ENCODE results near the gene TMEM91.
"Not testable (repeated sequence)": the region's sequence is repeated elsewhere in the genome, so short reads cannot be mapped to it uniquely, and the experiment has no call there.

TMEM91 gene

DNA sequence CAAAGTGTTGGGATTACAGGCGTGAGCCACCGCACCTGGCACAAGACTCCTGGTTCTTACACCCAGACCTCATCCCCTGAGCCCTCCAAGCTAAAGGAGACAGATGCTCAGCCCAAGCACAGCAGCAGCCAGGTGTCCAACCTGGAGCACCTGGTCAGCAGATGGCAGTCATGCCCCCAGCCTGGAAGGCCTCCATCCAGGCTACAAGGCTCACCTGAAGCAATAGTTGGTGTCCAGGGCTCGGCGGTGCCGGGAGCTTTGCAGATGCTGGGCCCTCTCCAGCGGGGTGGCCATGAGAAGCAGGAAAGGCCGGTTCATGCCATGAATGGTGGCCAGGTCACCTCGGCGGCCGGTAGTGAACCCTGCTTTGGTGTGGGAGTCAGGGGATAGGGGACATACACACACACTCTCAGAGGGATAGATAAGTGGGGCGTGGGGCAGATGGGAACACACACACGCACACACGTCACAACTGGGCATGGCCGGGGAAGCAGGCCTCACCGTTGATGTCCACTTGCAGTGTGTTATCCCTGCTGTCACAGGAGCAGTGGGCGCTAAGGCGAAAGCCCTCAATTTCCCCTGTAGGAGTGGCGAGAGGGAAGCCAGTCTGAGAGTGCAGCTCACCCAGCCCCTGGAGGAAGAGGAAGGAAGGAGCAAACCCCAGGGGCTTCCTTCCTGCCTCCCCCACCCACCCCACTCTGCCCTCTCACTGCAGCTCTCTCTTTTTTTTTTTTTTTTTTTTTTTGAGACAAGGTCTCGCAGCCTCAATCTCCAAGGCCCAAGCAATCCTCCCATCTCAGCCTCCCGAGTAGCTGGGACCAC lies 34.5 kb upstream of the TMEM91 start:
- H3K4me3 ChIP-seq (ENCODE audit: low read length): no peak overlapping the region
- H3K4me2 ChIP-seq (ENCODE audit: low read depth, low read length): no peak overlapping the region
- H2AFZ ChIP-seq (ENCODE audit: low read length): no peak overlapping the region
- no peaks in the 10 kb centered on the region for H3K36me3 ChIP-seq (replicated peaks; ENCODE audit: insufficient read depth, low read length)
- H3K27ac ChIP-seq (ENCODE audit: low read length): no peak overlapping the region
- no peaks in the 10 kb centered on the region for H3K9me2 ChIP-seq (replicated peaks; ENCODE audit: insufficient read depth, low read length)
- no peak overlapping the region for H3K9ac ChIP-seq (ENCODE audit: low read length)
- H3K27me3 ChIP-seq (replicated peaks; ENCODE audit: insufficient read depth, low read length): no peaks in the 10 kb centered on the region
- H3K9me3 ChIP-seq (replicated peaks; ENCODE audit: insufficient read depth, low read length): no peaks in the 10 kb centered on the region
- H4K20me1 ChIP-seq (ENCODE audit: insufficient read depth, low read length): no peaks in the 10 kb centered on the region
- TF ChIP-seq EZH2 (optimal IDR thresholded peaks at IDR 0.05; ENCODE audit: low read depth, low read length) (no peak), EZH2phosphoT487 (IDR thresholded peaks at IDR 0.05; ENCODE audit: low read length) (no peak)
- TF ChIP-seq, protein P1, sequence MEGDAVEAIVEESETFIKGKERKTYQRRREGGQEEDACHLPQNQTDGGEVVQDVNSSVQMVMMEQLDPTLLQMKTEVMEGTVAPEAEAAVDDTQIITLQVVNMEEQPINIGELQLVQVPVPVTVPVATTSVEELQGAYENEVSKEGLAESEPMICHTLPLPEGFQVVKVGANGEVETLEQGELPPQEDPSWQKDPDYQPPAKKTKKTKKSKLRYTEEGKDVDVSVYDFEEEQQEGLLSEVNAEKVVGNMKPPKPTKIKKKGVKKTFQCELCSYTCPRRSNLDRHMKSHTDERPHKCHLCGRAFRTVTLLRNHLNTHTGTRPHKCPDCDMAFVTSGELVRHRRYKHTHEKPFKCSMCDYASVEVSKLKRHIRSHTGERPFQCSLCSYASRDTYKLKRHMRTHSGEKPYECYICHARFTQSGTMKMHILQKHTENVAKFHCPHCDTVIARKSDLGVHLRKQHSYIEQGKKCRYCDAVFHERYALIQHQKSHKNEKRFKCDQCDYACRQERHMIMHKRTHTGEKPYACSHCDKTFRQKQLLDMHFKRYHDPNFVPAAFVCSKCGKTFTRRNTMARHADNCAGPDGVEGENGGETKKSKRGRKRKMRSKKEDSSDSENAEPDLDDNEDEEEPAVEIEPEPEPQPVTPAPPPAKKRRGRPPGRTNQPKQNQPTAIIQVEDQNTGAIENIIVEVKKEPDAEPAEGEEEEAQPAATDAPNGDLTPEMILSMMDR (IDR thresholded peaks at IDR 0.05; ENCODE audit: low read length): no peak
- no peak for DNase-seq
- H3K4me1 ChIP-seq (ENCODE audit: low read length): no peaks in the 10 kb centered on the region
- no peaks in the 10 kb centered on the region for H3F3A ChIP-seq (ENCODE audit: insufficient read depth, low read length)
- H3K79me2 ChIP-seq (ENCODE audit: low read length): no peaks in the 10 kb centered on the region

DNA sequence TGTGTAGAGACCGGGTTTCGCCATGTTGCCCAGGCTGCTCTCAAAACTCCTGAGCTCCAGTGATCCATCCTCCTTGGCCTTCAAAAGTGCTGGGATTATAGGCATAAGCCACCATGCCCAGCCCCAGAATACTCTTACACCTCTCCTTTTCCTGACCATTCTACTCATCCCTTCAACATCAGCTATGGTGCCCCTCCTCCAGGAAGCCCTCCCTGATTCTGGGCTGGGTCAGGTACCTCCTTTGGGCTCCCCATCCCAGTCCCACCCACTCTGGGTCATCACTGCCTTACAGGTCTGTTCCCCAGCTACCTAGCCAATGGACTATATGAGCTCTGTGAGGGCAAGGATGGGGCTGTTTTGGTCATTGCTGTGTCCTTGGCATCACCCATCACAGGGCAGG lies 32.2 kb upstream of the TMEM91 start:
- no peak overlapping the region for H2AFZ ChIP-seq (ENCODE audit: low read length)
- H3K4me3 ChIP-seq (ENCODE audit: low read length): no peak overlapping the region
- H3K4me1 ChIP-seq (ENCODE audit: low read length): peaks cover 3% of the 10 kb centered on the region; the same call in 1 of the 2 replicates
- H3K9ac ChIP-seq (ENCODE audit: low read length): no peak overlapping the region
- TF ChIP-seq, protein P1 (IDR thresholded peaks at IDR 0.05; ENCODE audit: low read length): no peak
- TF ChIP-seq EZH2phosphoT487 (IDR thresholded peaks at IDR 0.05; ENCODE audit: low read length) (no peak), EZH2 (optimal IDR thresholded peaks at IDR 0.05; ENCODE audit: low read depth, low read length) (no peak)
- H4K20me1 ChIP-seq (ENCODE audit: insufficient read depth, low read length): no peaks in the 10 kb centered on the region
- no peaks in the 10 kb centered on the region for H3K79me2 ChIP-seq (ENCODE audit: low read length)
- H3K9me3 ChIP-seq (replicated peaks; ENCODE audit: insufficient read depth, low read length): no peaks in the 10 kb centered on the region
- H3F3A ChIP-seq (ENCODE audit: insufficient read depth, low read length): peaks cover 4% of the 10 kb centered on the region; the same call in 1 of the 2 replicates
- DNase-seq: no peak
- H3K27ac ChIP-seq (ENCODE audit: low read length): no peak overlapping the region
- H3K27me3 ChIP-seq (replicated peaks; ENCODE audit: insufficient read depth, low read length): no peaks in the 10 kb centered on the region
- no peaks in the 10 kb centered on the region for H3K9me2 ChIP-seq (replicated peaks; ENCODE audit: insufficient read depth, low read length)
- H3K4me2 ChIP-seq (ENCODE audit: low read depth, low read length): no peak overlapping the region
- H3K36me3 ChIP-seq (replicated peaks; ENCODE audit: insufficient read depth, low read length): no peaks in the 10 kb centered on the region

DNA sequence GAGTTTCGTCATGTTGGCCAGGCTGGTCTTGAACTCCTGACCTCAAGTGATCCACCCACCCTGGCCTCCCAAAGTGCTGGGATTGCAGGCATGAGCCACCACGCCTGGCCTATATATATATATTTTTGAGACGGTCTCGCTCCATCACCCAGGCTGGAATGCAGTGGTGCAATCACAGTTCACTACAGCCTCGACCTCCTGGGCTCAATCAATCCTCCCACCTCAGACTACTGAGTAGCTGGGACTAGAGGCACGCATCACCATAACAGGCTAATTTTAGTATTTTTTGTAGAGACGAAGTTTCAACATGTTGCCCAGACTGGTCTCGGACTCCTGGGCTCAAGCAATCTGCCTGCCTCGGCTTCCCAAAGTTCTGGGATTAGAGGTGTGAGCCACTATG lies 29.4 kb upstream of the TMEM91 start:
- not testable (repeated sequence) for H3K9me3 ChIP-seq (replicated peaks; ENCODE audit: insufficient read depth, low read length); H3K4me2 ChIP-seq (ENCODE audit: low read depth, low read length); H3K4me1 ChIP-seq (ENCODE audit: low read length); H3K27ac ChIP-seq (ENCODE audit: low read length); H2AFZ ChIP-seq (ENCODE audit: low read length); H3K79me2 ChIP-seq (ENCODE audit: low read length); H3K27me3 ChIP-seq (replicated peaks; ENCODE audit: insufficient read depth, low read length); H3K9ac ChIP-seq (ENCODE audit: low read length); DNase-seq; H3F3A ChIP-seq (ENCODE audit: insufficient read depth, low read length); H4K20me1 ChIP-seq (ENCODE audit: insufficient read depth, low read length); H3K4me3 ChIP-seq (ENCODE audit: low read length); H3K9me2 ChIP-seq (replicated peaks; ENCODE audit: insufficient read depth, low read length); H3K36me3 ChIP-seq (replicated peaks; ENCODE audit: insufficient read depth, low read length)

DNA sequence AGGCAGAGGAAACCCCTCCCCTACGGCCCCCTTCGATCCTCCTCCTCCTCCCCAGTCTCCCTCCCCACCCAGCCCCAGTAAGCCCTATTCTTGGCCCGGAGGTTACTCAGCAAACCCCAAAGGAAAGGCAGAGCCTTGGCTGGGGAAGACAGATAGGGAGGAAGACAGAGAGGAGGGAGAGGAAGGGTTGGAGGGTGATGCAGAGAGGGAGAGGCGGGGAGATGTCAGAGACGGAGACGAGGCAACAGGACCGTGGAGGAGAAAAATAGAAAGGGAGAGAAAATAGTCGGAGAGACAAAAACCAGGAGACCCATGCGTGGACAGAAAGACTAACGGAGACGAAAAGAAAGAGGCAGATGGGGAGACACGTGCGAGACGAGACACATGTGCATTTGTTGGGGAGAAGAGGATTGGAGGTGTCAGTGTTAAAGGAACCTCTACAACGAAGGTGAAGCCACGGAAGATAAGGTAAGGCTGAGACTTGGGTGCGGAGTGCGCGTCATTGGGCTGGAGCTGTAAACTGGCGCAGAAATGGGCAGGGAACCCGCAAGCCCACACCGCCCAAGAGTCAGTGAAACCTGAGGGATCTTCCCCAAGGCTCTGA lies 25.5 kb upstream of the TMEM91 start:
- DNase-seq: no peak
- peaks cover 8% of the 10 kb centered on the region; the same call in 1 of the 2 replicates for H3K4me1 ChIP-seq (ENCODE audit: low read length)
- no peaks in the 10 kb centered on the region for H3K9me3 ChIP-seq (replicated peaks; ENCODE audit: insufficient read depth, low read length)
- H3K9ac ChIP-seq (ENCODE audit: low read length): peak overlapping the region; percentile 67; the same call in 1 of the 2 replicates
- H4K20me1 ChIP-seq (ENCODE audit: insufficient read depth, low read length): no peaks in the 10 kb centered on the region
- TF ChIP-seq, protein P1 (IDR thresholded peaks at IDR 0.05; ENCODE audit: low read length): no peak
- no peak for TF ChIP-seq EZH2phosphoT487 (IDR thresholded peaks at IDR 0.05; ENCODE audit: low read length)
- no peak for TF ChIP-seq EZH2 (optimal IDR thresholded peaks at IDR 0.05; ENCODE audit: low read depth, low read length)
- H2AFZ ChIP-seq (ENCODE audit: low read length): peak overlapping the region; percentile 87
- H3K27ac ChIP-seq (ENCODE audit: low read length): no peak overlapping the region
- no peaks in the 10 kb centered on the region for H3K36me3 ChIP-seq (replicated peaks; ENCODE audit: insufficient read depth, low read length)
- H3F3A ChIP-seq (ENCODE audit: insufficient read depth, low read length): peaks cover 11% of the 10 kb centered on the region
- H3K27me3 ChIP-seq (replicated peaks; ENCODE audit: insufficient read depth, low read length): no peaks in the 10 kb centered on the region
- peak overlapping the region; percentile 96 for H3K4me2 ChIP-seq (ENCODE audit: low read depth, low read length)
- no peaks in the 10 kb centered on the region for H3K9me2 ChIP-seq (replicated peaks; ENCODE audit: insufficient read depth, low read length)
- H3K79me2 ChIP-seq (ENCODE audit: low read length): peaks cover 3% of the 10 kb centered on the region; the same call in 1 of the 2 replicates
- H3K4me3 ChIP-seq (ENCODE audit: low read length): peak overlapping the region; percentile 91
